HCT116 (cell line): ENCODE measurements around the gene PLP1. TPM values are rescaled to one million over a fixed set of nuclear protein-coding genes. Genes with fewer than 3 reads are reported as not detected.

Source experiments
- ATAC-seq: fragments of 200-7000 bp; cut with Tn5 transposase; 2 replicates; pipeline ENCODE4 v1.9.1; 2020; ENCODE audit warnings: mild to moderate bottlenecking, moderate library complexity
- BruUV-seq: library from RNA; stranded (reverse); fragments of 400-500 nt; replicated peaks from 2 replicates; lab custom pipeline; 2021; lab: Mats Ljungman, UMichigan
- CTCF ChIA-PET: fragments of 300-600 bp; sonication (Branson Sonifier 250); formaldehyde crosslinking; loops from one replicate; lab custom pipeline; 2021; ENCODE audit warnings: antibody characterized with exemption; lab: Charles Lee
- POLR2A ChIA-PET: fragments of 300-600, 350-600 bp; sonication (Branson Sonifier 250); formaldehyde crosslinking; loops from one replicate; lab custom pipeline; 2021; ENCODE audit warnings: antibody characterized with exemption; lab: Charles Lee
- RAD21 ChIA-PET, 2 experiments: fragments of 300-600 bp; sonication (Branson Sonifier 250); formaldehyde crosslinking; loops; one replicate each; lab custom pipeline; 2023; ENCODE audit warnings: low total read pairs in 2 of 2; ENCODE audit not compliant: uncharacterized antibody in 2 of 2, unreplicated experiment in 2 of 2, low non-redundant PET in 1 of 2; lab: Charles Lee
- DNase-seq: peaks from one replicate; pipeline ENCODE4 v3.0.0-alpha.2; 2010; ENCODE audit warnings: low read depth, low spot score
- H2AFZ ChIP-seq: fragments of 200-600 bp; shearing (Covaris generic), sonication (generic); 2 replicates; pipeline ENCODE4 v1.6.1; 2017; ENCODE audit warnings: low read depth, mixed run types, mixed read lengths, antibody characterized with exemption, low read length; ENCODE audit not compliant: poor library complexity, severe bottlenecking
- H3K27ac ChIP-seq: 2 replicates; pipeline ENCODE4 v1.5.1; 2012; ENCODE audit warnings: low read depth, low read length
- H3K27me3 ChIP-seq: fragments of 200-600 bp; sonication (generic); 2 replicates; pipeline ENCODE4 v1.6.1; 2016; ENCODE audit warnings: mixed run types, low read length, mixed read lengths; ENCODE audit not compliant: insufficient read depth
- H3K36me3 ChIP-seq, 2 experiments: fragments of 200-500 bp in 1 of 2; fragments of 200-600 bp in 1 of 2; sonication (Bioruptor generic) in 1 of 2; sonication (generic) in 1 of 2; 2 replicates each; pipeline versions ENCODE4 v1.5.1 to v1.6.1; 2014 to 2016; ENCODE audit warnings: low read length in 2 of 2, inconsistent platforms in 1 of 2, mixed read lengths in 1 of 2, mixed run types in 1 of 2; ENCODE audit not compliant: insufficient read depth in 2 of 2, control insufficient read depth in 1 of 2
- H3K4me1 ChIP-seq, 2 experiments: fragments of 200-600 bp in 1 of 2; sonication (generic) in 1 of 2; 2 replicates each; pipeline versions ENCODE4 v1.5.1 to v1.6.1; 2012 to 2017; ENCODE audit warnings: low read length in 2 of 2, inconsistent platforms in 1 of 2, mild to moderate bottlenecking in 1 of 2, mixed read lengths in 1 of 2, mixed run types in 1 of 2, moderate library complexity in 1 of 2; ENCODE audit not compliant: insufficient read depth in 2 of 2, control insufficient read depth in 1 of 2
- H3K4me2 ChIP-seq: fragments of 200-600 bp; sonication (generic); 2 replicates; pipeline ENCODE4 v1.6.1; 2017; ENCODE audit warnings: mixed run types, low read length, mixed read lengths
- H3K4me3 ChIP-seq, 2 experiments: fragments of 200-600 bp in 1 of 2; sonication (generic) in 1 of 2; replicated peaks in 1 of 2; 2 replicates each; pipeline ENCODE4 v1.5.1; 2011 to 2016; ENCODE audit warnings: low read length in 2 of 2, control low read depth in 1 of 2, low read depth in 1 of 2, mild to moderate bottlenecking in 1 of 2, mixed read lengths in 1 of 2, mixed run types in 1 of 2
- H3K79me2 ChIP-seq: fragments of 200-600 bp; sonication (generic); 2 replicates; pipeline ENCODE4 v1.6.1; 2017; ENCODE audit warnings: mild to moderate bottlenecking, mixed run types, low read length, moderate library complexity, mixed read lengths; ENCODE audit not compliant: insufficient read depth
- H3K9ac ChIP-seq: fragments of 200-600 bp; sonication (generic); 2 replicates; pipeline ENCODE4 v1.6.1; 2016; ENCODE audit warnings: low read length, mixed read lengths
- H3K9me2 ChIP-seq: fragments of 200-600 bp; sonication (generic), shearing (Covaris generic); 2 replicates; pipeline ENCODE4 v1.6.1; 2017; ENCODE audit warnings: mixed run types, mild to moderate bottlenecking, moderate library complexity; ENCODE audit not compliant: insufficient read depth
- H3K9me3 ChIP-seq, 2 experiments: fragments of 200-500 bp in 1 of 2; fragments of 200-600 bp in 1 of 2; sonication (Bioruptor generic) in 1 of 2; sonication (generic) in 1 of 2; 2 replicates each; pipeline ENCODE4 v1.6.1; 2014 to 2017; ENCODE audit warnings: low read length in 2 of 2, mixed read lengths in 2 of 2, inconsistent platforms in 1 of 2, low read depth in 1 of 2, mild to moderate bottlenecking in 1 of 2, mixed run types in 1 of 2, moderate library complexity in 1 of 2; ENCODE audit not compliant: control insufficient read depth in 1 of 2, insufficient read depth in 1 of 2
- H4K20me1 ChIP-seq: fragments of 200-600 bp; sonication (generic), shearing (Covaris generic); 2 replicates; pipeline ENCODE4 v1.6.1; 2017; ENCODE audit warnings: mixed run types, mild to moderate bottlenecking, moderate library complexity; ENCODE audit not compliant: insufficient read depth
- ATF3 ChIP-seq: IDR thresholded peaks from 2 replicates; pipeline ENCODE4 v1.6.1; 2012
- CBX3 ChIP-seq: IDR thresholded peaks from 2 replicates; pipeline ENCODE4 v1.6.1; 2012; ENCODE audit warnings: low read depth
- CEBPB ChIP-seq: IDR thresholded peaks from 2 replicates; pipeline ENCODE4 v1.6.1; 2012; ENCODE audit warnings: low read depth
- EZH2phosphoT487 ChIP-seq: fragments of 200-600 bp; IDR thresholded peaks from 2 replicates; pipeline ENCODE4 v1.6.1; 2018; ENCODE audit warnings: antibody characterized with exemption, borderline replicate concordance
- POLR2A ChIP-seq: IDR thresholded peaks from 2 replicates; pipeline ENCODE4 v1.7.0; 2011; ENCODE audit warnings: borderline replicate concordance; ENCODE audit not compliant: insufficient read depth, insufficient read length; ENCODE audit errors: extremely low read depth
- RAD21 ChIP-seq: IDR thresholded peaks from 2 replicates; pipeline ENCODE4 v1.6.1; 2012; ENCODE audit warnings: low read depth, mild to moderate bottlenecking
- ZFX ChIP-seq: fragments of 450-650 bp; IDR thresholded peaks from 2 replicates; pipeline ENCODE4 v1.6.1; 2017
- intact Hi-C: fragments of 100-400 bp; cut with micrococcal nuclease; formaldehyde crosslinking; loops from 2 replicates; pipeline ENCODE4 v1.10.0; 2022
- total RNA-seq: library from RNA; stranded (reverse); gene quantifications from one replicate; pipeline ENCODE4 v1.2.1, GENCODE V29; 2021; ENCODE audit not compliant: unreplicated experiment
- TF ChIP-seq, protein P1 (sequence below): IDR thresholded peaks from 2 replicates; pipeline ENCODE4 v1.6.1; 2011; ENCODE audit warnings: mild to moderate bottlenecking, low read length, moderate library complexity; ENCODE audit not compliant: insufficient replicate concordance; ENCODE audit errors: extremely low read depth

The PLP1 gene
- total RNA-seq, 1 experiment from 2014 or later, result not detected

DNA sequence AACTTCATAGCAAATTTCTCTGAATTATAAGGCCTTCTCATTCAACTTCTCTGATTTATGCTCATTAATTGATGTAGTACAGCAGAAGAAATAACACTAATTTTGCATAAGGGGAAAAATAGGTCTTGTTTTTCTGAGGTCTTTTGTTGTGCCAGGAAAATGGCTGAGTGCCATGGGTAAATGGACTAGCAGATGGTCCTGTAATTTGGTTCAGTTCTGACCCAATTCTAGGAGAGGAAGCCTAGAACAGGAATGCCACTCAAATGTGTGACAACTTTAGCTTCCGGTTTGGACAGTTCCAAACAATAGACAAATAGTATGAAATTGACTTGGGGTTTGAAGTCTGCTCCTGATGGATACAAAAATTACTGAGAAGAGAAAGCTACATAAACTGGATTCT, 49.2 kb downstream of the PLP1 start:
- no peak overlapping the region for H3K4me2 ChIP-seq
- ATAC-seq, result no peak
- 0 out of 2 replicates have a peak, but pooled peaks cover 10% of the 10 kb centered on the region for H3K27me3 ChIP-seq
- H3K36me3 ChIP-seq, result no peaks in the 10 kb centered on the region
- intact Hi-C loops, result no loop called here
- POLR2A ChIA-PET, result no interaction called here
- no peaks in the 10 kb centered on the region for H3K9me2 ChIP-seq
- no peak overlapping the region for H3K9ac ChIP-seq
- H2AFZ ChIP-seq, result no peak overlapping the region
- no TSS peak for BruUV-seq
- RAD21 ChIA-PET, result no interaction called here
- TF ChIP-seq ZFX (no peak), POLR2A (no peak), CBX3 (no peak), EZH2phosphoT487 (no peak), RAD21 (no peak), ATF3 (no peak)
- TF ChIP-seq, all 23 proteins: peak for 0
- Histone ChIP-seq H3K79me2 (no peaks in the 10 kb centered on the region), H3K4me1 (no peaks in the 10 kb centered on the region), H3K4me3 (no peak overlapping the region), H3K27ac (no peak overlapping the region), H3K9me3 (no peaks in the 10 kb centered on the region), H4K20me1 (no peaks in the 10 kb centered on the region)
- CTCF ChIA-PET, result no interaction called here
- DNase-seq, result no peak

DNA sequence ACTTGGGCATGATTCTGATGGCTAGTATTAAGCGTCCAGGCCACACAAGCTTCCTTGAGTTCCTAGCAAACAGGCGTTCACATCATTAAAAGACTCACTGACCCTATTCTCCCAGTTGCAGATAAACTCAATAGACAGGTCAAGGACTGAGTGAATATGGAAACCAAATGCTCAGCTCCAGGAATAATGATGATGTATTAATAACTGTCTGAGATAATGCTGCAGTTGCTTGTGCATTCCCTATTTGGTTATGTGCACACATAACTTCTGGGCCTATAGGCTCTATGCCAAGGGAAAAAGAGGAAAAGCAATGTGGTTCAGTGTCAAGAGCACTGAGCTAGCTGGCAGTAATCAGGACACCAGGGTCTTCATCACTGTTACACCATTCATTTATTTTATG, 51.9 kb downstream of the PLP1 start:
- intact Hi-C loops, result no loop called here
- Histone ChIP-seq H3K4me2 (no peak overlapping the region), H3K9ac (no peak overlapping the region), H3K9me2 (no peaks in the 10 kb centered on the region), H3K4me3 (no peak overlapping the region), H3K79me2 (no peaks in the 10 kb centered on the region), H4K20me1 (no peaks in the 10 kb centered on the region), H3K9me3 (no peaks in the 10 kb centered on the region), H3K4me1 (no peaks in the 10 kb centered on the region), H2AFZ (no peak overlapping the region), H3K27ac (no peak overlapping the region), H3K36me3 (no peaks in the 10 kb centered on the region), H3K27me3 (0 out of 2 replicates have a peak, but pooled peaks cover 10% of the 10 kb centered on the region)
- ATAC-seq, result no peak
- ChIA-PET POLR2A (no interaction called here), CTCF (no interaction called here), RAD21 (no interaction called here)
- no peak for DNase-seq
- no peak for TF ChIP-seq ATF3
- TF ChIP-seq, protein P1, sequence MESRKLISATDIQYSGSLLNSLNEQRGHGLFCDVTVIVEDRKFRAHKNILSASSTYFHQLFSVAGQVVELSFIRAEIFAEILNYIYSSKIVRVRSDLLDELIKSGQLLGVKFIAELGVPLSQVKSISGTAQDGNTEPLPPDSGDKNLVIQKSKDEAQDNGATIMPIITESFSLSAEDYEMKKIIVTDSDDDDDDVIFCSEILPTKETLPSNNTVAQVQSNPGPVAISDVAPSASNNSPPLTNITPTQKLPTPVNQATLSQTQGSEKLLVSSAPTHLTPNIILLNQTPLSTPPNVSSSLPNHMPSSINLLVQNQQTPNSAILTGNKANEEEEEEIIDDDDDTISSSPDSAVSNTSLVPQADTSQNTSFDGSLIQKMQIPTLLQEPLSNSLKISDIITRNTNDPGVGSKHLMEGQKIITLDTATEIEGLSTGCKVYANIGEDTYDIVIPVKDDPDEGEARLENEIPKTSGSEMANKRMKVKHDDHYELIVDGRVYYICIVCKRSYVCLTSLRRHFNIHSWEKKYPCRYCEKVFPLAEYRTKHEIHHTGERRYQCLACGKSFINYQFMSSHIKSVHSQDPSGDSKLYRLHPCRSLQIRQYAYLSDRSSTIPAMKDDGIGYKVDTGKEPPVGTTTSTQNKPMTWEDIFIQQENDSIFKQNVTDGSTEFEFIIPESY, result no peak
- no peak for TF ChIP-seq CEBPB
- TF ChIP-seq RAD21, result no peak
- TF ChIP-seq POLR2A, result no peak
- BruUV-seq, result no TSS peak
